Panc1 (cell line): Measurements from ENCODE around the gene RGS3. TPM values are rescaled to one million over a fixed set of nuclear protein-coding genes. Genes with fewer than 3 reads are reported as not detected.

Source experiments
- ATAC-seq: fragments of 200-7000 bp; cut with Tn5 transposase; 2 replicates; pipeline ENCODE4 v1.9.1; 2020; ENCODE audit warnings: mild to moderate bottlenecking, moderate library complexity
- BruUV-seq: library from RNA; stranded (reverse); fragments of 400-500 nt; replicated peaks from 2 replicates; lab custom pipeline; 2021; lab: Mats Ljungman, UMichigan
- CTCF ChIA-PET: fragments of 300-600 bp; sonication (Branson Sonifier 250); formaldehyde crosslinking; loops from one replicate; lab custom pipeline; 2022; ENCODE audit warnings: antibody characterized with exemption; lab: Charles Lee
- POLR2A ChIA-PET: fragments of 300-600 bp; sonication (Branson Sonifier 250); formaldehyde crosslinking; loops from one replicate; lab custom pipeline; 2022; ENCODE audit warnings: antibody characterized with exemption; lab: Charles Lee
- DNase-seq: peaks from one replicate; pipeline ENCODE4 v3.0.0-alpha.2; 2010; ENCODE audit warnings: low read depth, low spot score
- H3K27ac ChIP-seq: 2 replicates; pipeline ENCODE4 v1.5.1; 2011; ENCODE audit warnings: mild to moderate bottlenecking, low read length, inconsistent platforms
- H3K27me3 ChIP-seq: fragments of 200-500 bp; sonication (Bioruptor generic); 2 replicates; pipeline ENCODE4 v1.6.0; 2014; ENCODE audit warnings: low read length, inconsistent platforms; ENCODE audit not compliant: control insufficient read depth, insufficient read depth
- H3K36me3 ChIP-seq: fragments of 200-500 bp; sonication (Bioruptor generic); 2 replicates; pipeline ENCODE4 v1.5.1; 2014; ENCODE audit warnings: inconsistent platforms, mild to moderate bottlenecking, low read length, moderate library complexity; ENCODE audit not compliant: control insufficient read depth, insufficient read depth
- H3K4me1 ChIP-seq: 2 replicates; pipeline ENCODE4 v1.5.1; 2011; ENCODE audit warnings: inconsistent platforms, mild to moderate bottlenecking, low read length, moderate library complexity; ENCODE audit not compliant: control insufficient read depth, insufficient read depth
- H3K4me3 ChIP-seq, 2 experiments: 2 replicates each; pipeline ENCODE4 v1.5.1; 2011 to 2012; ENCODE audit warnings: low read depth in 2 of 2, low read length in 2 of 2, mild to moderate bottlenecking in 2 of 2, inconsistent platforms in 1 of 2, moderate library complexity in 1 of 2
- H3K9me3 ChIP-seq: fragments of 200-500 bp; sonication (Bioruptor generic); 2 replicates; pipeline ENCODE4 v1.5.1; 2014; ENCODE audit warnings: low read depth, mild to moderate bottlenecking, inconsistent platforms, low read length, moderate library complexity; ENCODE audit not compliant: control insufficient read depth, insufficient read depth
- CTCF ChIP-seq: fragments of 450-650 bp; IDR thresholded peaks from 2 replicates; pipeline ENCODE4 v1.5.1; 2017; ENCODE audit warnings: mild to moderate bottlenecking
- POLR2AphosphoS5 ChIP-seq: IDR thresholded peaks from 2 replicates; pipeline ENCODE4 v1.6.1; 2012; ENCODE audit warnings: mild to moderate bottlenecking, low read depth, low read length, moderate library complexity
- REST ChIP-seq, 2 experiments: IDR thresholded peaks; 2 replicates each; pipeline ENCODE4 v1.6.1; 2011 to 2012; ENCODE audit warnings: low read depth in 2 of 2, control low read depth in 1 of 2, low read length in 1 of 2, mild to moderate bottlenecking in 1 of 2, moderate library complexity in 1 of 2; ENCODE audit not compliant: insufficient read depth in 1 of 2
- SIN3A ChIP-seq: IDR thresholded peaks from 2 replicates; pipeline ENCODE4 v1.6.1; 2012; ENCODE audit warnings: low read depth, mild to moderate bottlenecking, low read length, moderate library complexity, borderline replicate concordance; ENCODE audit not compliant: insufficient read depth
- TCF7L2 ChIP-seq: IDR thresholded peaks from 2 replicates; pipeline ENCODE4 v1.6.1; 2011; ENCODE audit warnings: mild to moderate bottlenecking, low read depth, low read length, inconsistent platforms
- in situ Hi-C: cut with HindIII; loops from 2 replicates; pipeline ENCODE4 v1.10.0; 2016; ENCODE audit warnings: low sequenced_read_pairs, low pct_unique_long_range_greater_than_20kb
- intact Hi-C: fragments of 100-400 bp; cut with micrococcal nuclease; formaldehyde crosslinking; loops from one replicate; pipeline ENCODE4 v1.10.0; 2022; ENCODE audit not compliant: unreplicated experiment
- total RNA-seq: library from RNA; stranded (reverse); gene quantifications from one replicate; pipeline ENCODE4 v1.2.1, GENCODE V29; 2021; ENCODE audit not compliant: unreplicated experiment

Gene RGS3
- total RNA-seq, 1 experiment from 2014 or later, result 15.1 TPM

- no peaks in the 10 kb centered on the region for H3K9me3 ChIP-seq
- CTCF ChIA-PET, result no interaction called here
- ATAC-seq (no peak), DNase-seq (no peak)
- intact Hi-C loops, result no loop called here
- BruUV-seq, result no TSS peak
- POLR2A ChIA-PET, result no interaction called here
- peak overlapping the region; percentile 41 to 47 for H3K4me3 ChIP-seq
- peak overlapping the region; percentile 68; the same call in 1 of the 2 replicates for H3K27ac ChIP-seq
- no peaks in the 10 kb centered on the region for H3K27me3 ChIP-seq
- in situ Hi-C loops, result no loop called here
- TF ChIP-seq TCF7L2 (no peak), CTCF (no peak), REST (IDR thresholded peaks at IDR 0.05; ENCODE audit: insufficient read depth in 1 of 2, low read depth in 2 of 2, low read length in 1 of 2) (no peak), SIN3A (no peak), POLR2AphosphoS5 (no peak)
- no peaks in the 10 kb centered on the region for H3K36me3 ChIP-seq
- H3K4me1 ChIP-seq, result peaks cover 5% of the 10 kb centered on the region
These were observed 102.6 kb downstream of the RGS3 start for GRCh38 chr9:113566016-113566711.

GRCh38 chr9:113566712-113567071 is 103.2 kb downstream of the RGS3 start:
- Histone ChIP-seq H3K9me3 (no peaks in the 10 kb centered on the region), H3K27ac (no peak overlapping the region), H3K4me1 (peaks cover 5% of the 10 kb centered on the region), H3K4me3 (peak overlapping the region in 1 of 2 experiments; percentile 47; a peak in 1 of 4 replicates), H3K27me3 (no peaks in the 10 kb centered on the region), H3K36me3 (no peaks in the 10 kb centered on the region)
- ATAC-seq (no peak), DNase-seq (no peak)
- in situ Hi-C loops (no loop called here), intact Hi-C loops (no loop called here)
- CTCF ChIA-PET, result no interaction called here
- no TSS peak for BruUV-seq
- TF ChIP-seq TCF7L2 (no peak), POLR2AphosphoS5 (no peak), REST (IDR thresholded peaks at IDR 0.05; ENCODE audit: insufficient read depth in 1 of 2, low read depth in 2 of 2, low read length in 1 of 2) (no peak), SIN3A (no peak), CTCF (no peak)
- POLR2A ChIA-PET, result no interaction called here
